BLaER1 treated with 17β-estradiol and CSF1 and Interleukin-3, amounts not matched to agents 10 nM and 100 nM (cell line): ENCODE data around the gene PLEKHG5.

Source experiments
- H3K27ac ChIP-seq, 11 experiments: shearing (Covaris generic); formaldehyde crosslinking; 2 replicates each; pipeline ENCODE4 v1.8.1; 2022
- H3K27me3 ChIP-seq, 11 experiments: shearing (Covaris generic); formaldehyde crosslinking; 2 replicates each; pipeline ENCODE4 v1.8.1; 2022
- H3K36me3 ChIP-seq, 11 experiments: shearing (Covaris generic); formaldehyde crosslinking; 2 replicates each; pipeline ENCODE4 v1.8.1; 2022
- H3K4me1 ChIP-seq, 10 experiments: shearing (Covaris generic); formaldehyde crosslinking; 2 replicates each; pipeline ENCODE4 v1.8.1; 2022
- H3K4me2 ChIP-seq, 11 experiments: shearing (Covaris generic); formaldehyde crosslinking; 2 replicates each; pipeline ENCODE4 v1.8.1; 2022
- H3K4me3 ChIP-seq, 10 experiments: shearing (Covaris generic); formaldehyde crosslinking; 2 replicates each; pipeline ENCODE4 v1.8.1; 2022
- H3K9ac ChIP-seq, 11 experiments: shearing (Covaris generic); formaldehyde crosslinking; 2 replicates each; pipeline ENCODE4 v1.8.1; 2022
- H3K9me3 ChIP-seq, 11 experiments: shearing (Covaris generic); formaldehyde crosslinking; replicated peaks in 1 of 11; 2 replicates each; pipeline ENCODE4 v1.8.1; 2022
- H4K20me1 ChIP-seq, 11 experiments: shearing (Covaris generic); formaldehyde crosslinking; 2 replicates each; pipeline ENCODE4 v1.8.1; 2022
- Cebpa-rat ChIP-seq, 11 experiments: shearing (Covaris generic); IDR thresholded peaks; 2 replicates each; pipeline ENCODE4 v1.8.1; 2022

PLEKHG5 gene

DNA sequence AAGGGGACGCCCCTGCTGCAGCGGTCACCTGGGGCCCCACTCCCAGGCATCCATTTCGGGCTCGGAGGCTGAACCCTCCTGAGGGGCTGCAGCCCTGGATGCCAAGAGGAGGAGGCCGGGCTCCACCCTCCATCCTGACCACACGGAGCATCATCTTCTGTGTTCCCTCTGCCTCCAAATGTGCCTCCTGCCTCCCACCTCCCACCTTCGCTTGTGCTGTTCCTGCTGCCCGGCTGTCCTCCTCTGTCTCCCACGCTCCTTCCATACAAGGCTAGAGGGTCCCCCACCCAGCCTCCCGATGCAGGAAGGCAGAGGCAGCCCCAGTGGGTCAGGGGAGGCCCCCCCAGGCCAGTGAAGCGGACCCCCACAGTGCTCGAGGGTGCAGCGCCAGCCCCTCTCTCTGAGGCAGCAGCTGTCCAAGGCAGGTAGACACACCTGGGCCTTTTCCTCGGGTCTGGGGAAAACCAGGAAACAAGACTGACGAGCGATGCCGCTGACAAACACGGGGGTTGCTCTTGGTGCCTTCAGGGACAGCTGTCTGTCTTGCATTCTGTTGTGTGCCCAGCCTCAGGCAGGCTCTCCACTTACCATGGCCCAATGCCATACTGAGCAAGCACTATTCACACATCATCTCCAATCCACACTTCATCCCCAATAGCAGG, 16.8 kb upstream of the PLEKHG5 start:
- Histone ChIP-seq H4K20me1 (peaks cover 0 to 92% (median 16%) of the 10 kb centered on the region in 11 experiments; a peak in 11 of 22 replicates), H3K4me1 (peaks cover 47 to 90% (median 68%) of the 10 kb centered on the region in 10 experiments), H3K9me3 (no peaks in the 10 kb centered on the region), H3K36me3 (no peaks in the 10 kb centered on the region), H3K9ac (no peak overlapping the region), H3K4me2 (peak overlapping the region; percentile 79 to 96 (median 84)), H3K4me3 (no peak overlapping the region), H3K27me3 (peaks cover 0 to 79% (median 0%) of the 10 kb centered on the region in 11 experiments; a peak in 8 of 22 replicates), H3K27ac (no peak overlapping the region; a peak in 1 of 22 replicates)
- no peak for TF ChIP-seq Cebpa-rat (IDR thresholded peaks at IDR 0.05)

DNA sequence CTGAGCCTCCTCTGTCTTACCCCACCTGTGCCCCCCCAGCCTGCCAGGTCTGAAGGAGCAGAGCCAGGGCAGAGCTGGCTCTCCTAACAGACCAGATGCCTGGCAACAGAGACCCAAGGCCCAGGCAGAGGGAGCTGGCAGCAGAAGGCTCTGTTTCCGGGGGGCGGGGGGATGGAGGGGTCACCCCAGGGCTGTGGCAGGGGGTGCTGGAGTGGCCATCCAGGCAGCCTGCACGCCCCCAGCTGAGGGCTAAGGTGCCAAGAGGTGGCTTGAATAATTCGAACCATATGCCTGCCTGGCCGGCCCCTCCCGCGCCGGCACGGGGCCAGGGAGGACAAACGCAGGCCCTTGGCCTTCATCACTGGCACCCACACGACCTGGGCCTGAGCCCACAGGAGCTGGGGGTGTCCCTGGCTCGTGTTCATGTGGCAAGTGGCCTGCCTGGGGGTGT, 16.0 kb upstream of the PLEKHG5 start:
- Histone ChIP-seq H3K27ac (no peak overlapping the region), H3K4me1 (peaks cover 54 to 98% (median 76%) of the 10 kb centered on the region in 10 experiments), H3K9me3 (no peaks in the 10 kb centered on the region), H3K27me3 (peaks cover 0 to 87% (median 0%) of the 10 kb centered on the region in 11 experiments; a peak in 9 of 22 replicates), H4K20me1 (peaks cover 0 to 99% (median 16%) of the 10 kb centered on the region in 11 experiments; a peak in 12 of 22 replicates), H3K4me3 (no peak overlapping the region), H3K36me3 (no peaks in the 10 kb centered on the region), H3K4me2 (peak overlapping the region; percentile 79 to 96 (median 84)), H3K9ac (peak overlapping the region in 3 of 11 experiments; percentile 15 to 54 (median 29); a peak in 2 of 22 replicates)
- TF ChIP-seq Cebpa-rat (IDR thresholded peaks at IDR 0.05) = no peak

DNA sequence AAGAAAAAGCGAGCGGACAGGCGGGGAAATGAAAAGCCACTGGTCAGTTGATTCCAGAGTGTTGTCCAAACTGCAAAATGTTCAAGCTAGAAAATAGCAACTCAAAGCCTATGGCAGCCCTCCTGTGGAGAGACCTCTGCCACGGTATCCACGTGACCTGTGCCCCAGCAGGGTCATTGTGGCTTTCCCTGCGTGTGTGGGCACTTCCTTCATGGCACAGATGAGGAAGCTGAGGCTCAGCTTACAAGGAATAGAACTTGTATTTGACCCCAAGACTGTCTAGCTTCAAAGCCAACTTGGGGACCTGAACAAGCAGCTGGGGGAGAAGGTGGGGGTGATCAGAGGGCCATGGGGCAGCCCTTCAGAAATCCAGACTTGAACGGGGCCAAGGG, 15.6 kb upstream of the PLEKHG5 start:
- H3K4me3 ChIP-seq = no peak overlapping the region
- peaks cover 0 to 99% (median 16%) of the 10 kb centered on the region in 11 experiments; a peak in 13 of 22 replicates for H4K20me1 ChIP-seq
- H3K27ac ChIP-seq = no peak overlapping the region
- peaks cover 0 to 85% (median 0%) of the 10 kb centered on the region in 11 experiments; a peak in 9 of 22 replicates for H3K27me3 ChIP-seq
- H3K4me2 ChIP-seq = peak overlapping the region; percentile 79 to 96 (median 84)
- TF ChIP-seq Cebpa-rat (IDR thresholded peaks at IDR 0.05) = no peak
- H3K9me3 ChIP-seq = no peaks in the 10 kb centered on the region
- H3K9ac ChIP-seq = peak overlapping the region in 3 of 11 experiments; percentile 15 to 54 (median 29); a peak in 3 of 22 replicates
- no peaks in the 10 kb centered on the region for H3K36me3 ChIP-seq
- peaks cover 59 to 98% (median 81%) of the 10 kb centered on the region in 10 experiments for H3K4me1 ChIP-seq

DNA sequence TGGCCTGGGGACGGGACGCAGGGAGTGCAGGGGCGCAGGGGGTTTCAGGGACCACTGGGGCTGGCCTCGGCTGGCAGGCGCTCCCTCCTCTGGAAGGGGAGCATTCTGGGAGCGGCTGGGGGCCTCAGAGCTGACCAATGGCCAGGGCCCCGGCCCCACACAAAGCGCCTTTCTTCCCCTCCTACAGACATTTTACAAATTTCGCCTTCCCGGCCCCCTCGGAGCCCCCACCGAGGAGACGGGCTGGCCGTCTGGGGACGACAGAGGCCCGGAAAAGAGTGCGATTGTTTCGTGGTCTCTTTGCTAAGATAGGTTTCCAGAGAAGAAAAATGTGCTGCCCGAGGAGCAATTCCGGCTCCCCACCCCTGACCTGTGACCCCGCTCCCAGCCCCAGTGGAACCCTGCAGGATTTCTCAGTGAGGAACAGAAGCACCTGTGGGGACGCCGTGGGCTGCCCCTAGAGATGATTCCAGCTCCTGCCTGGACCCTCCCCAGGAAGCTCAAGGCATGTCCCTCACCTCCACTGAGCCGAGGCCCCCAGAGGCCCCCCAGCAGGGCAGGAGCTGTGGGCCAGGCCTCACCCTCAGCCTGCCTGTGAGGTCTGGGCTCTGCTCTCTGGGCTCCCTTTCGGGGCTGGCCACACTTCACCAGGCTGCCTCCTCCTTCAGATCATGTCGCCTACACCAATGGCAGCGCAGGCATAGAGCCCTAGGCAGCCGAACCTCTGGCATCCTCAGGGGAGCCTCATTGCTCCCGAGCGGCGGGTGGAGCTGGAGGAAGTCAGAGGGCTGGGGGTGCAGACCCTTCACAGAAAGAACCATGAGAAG, 15.0 kb upstream of the PLEKHG5 start:
- no peaks in the 10 kb centered on the region for H3K36me3 ChIP-seq
- no peak overlapping the region for H3K27ac ChIP-seq
- peaks cover 0 to 99% (median 16%) of the 10 kb centered on the region in 11 experiments; a peak in 13 of 22 replicates for H4K20me1 ChIP-seq
- H3K4me1 ChIP-seq = peaks cover 65 to 99% (median 87%) of the 10 kb centered on the region in 10 experiments
- H3K9ac ChIP-seq = peak overlapping the region in 2 of 11 experiments; percentile 11 to 29; a peak in 2 of 22 replicates
- no peak for TF ChIP-seq Cebpa-rat (IDR thresholded peaks at IDR 0.05)
- no peaks in the 10 kb centered on the region for H3K9me3 ChIP-seq
- peaks cover 0 to 85% (median 0%) of the 10 kb centered on the region in 11 experiments; a peak in 9 of 22 replicates for H3K27me3 ChIP-seq
- H3K4me2 ChIP-seq = peak overlapping the region; percentile 80 to 96 (median 84)
- no peak overlapping the region for H3K4me3 ChIP-seq

DNA sequence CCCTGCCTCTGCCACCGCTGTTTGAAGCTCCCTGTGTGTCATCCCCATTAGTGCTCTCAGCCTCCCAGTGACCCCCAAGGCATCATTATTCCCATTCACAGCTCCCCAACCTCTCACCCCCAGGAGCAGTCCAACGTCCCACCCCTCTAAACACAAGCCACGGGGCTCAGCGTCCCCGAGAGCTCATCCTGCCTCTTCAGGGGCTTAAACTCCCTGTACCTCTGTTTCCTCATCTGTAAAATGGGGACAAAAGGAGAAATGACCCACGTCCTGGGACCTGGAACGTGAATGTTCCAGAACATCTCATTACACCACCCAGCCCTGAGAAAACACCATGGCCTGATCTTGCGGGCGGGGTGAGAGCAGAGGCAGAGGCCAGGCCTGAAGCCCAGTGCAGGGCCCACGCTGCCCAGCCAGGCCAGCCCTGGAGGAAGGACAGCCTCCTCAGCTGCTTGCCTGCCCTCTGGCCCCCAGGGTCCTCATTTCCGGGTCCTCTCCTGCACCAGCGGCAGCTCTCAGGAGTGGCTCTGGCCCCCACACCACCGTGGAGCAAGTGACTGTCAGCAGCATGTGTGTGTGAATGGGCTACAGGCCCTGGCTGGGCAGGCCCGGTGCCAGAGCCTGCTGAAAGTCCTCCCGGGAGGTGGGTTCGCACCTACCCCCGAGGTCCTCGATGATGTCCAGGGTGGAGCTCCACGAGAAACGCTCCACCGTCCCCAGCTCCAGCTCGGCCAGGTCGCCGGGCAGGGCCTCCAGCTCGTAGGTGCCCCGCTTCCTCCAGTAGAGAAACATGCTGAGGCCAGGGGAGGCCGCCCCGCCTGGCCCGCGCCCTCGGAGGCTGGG, 14.1 kb upstream of the PLEKHG5 start:
- Histone ChIP-seq H3K4me1 (peaks cover 66 to 99% (median 89%) of the 10 kb centered on the region in 10 experiments), H4K20me1 (peaks cover 0 to 98% (median 16%) of the 10 kb centered on the region in 11 experiments; a peak in 13 of 22 replicates), H3K4me2 (peak overlapping the region in 9 of 11 experiments; percentile 52 to 96 (median 83); a peak in 17 of 22 replicates)

DNA sequence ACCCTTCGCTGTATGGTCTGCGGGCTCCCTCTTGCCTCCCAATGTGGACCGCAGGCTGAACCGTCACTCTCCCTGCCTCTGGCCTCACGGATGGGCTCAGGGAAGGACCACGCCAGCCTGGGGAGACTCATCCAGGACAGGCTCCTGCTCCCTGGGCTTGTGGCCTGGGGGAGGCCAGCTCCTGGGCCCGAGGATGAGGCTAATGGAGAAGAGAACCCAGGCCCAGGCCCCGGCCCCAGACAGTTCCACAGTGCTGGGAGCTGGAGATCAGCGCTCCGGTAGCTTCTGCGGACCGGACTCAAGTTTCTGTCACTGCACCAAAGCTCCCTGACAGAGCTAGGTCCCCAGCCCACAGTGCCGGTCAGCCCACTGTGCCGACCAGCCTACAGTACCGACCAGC, 13.4 kb upstream of the PLEKHG5 start:
- peaks cover 0 to 84% (median 0%) of the 10 kb centered on the region in 11 experiments; a peak in 9 of 22 replicates for H3K27me3 ChIP-seq
- H3K27ac ChIP-seq = 0 out of 22 replicates have a peak overlapping the region, but pooled peaks of 1 of the 11 experiments have one; percentile 7
- no peaks in the 10 kb centered on the region for H3K9me3 ChIP-seq
- H3K4me2 ChIP-seq = peak overlapping the region in 9 of 11 experiments; percentile 25 to 84 (median 70); a peak in 17 of 22 replicates
- no peak for TF ChIP-seq Cebpa-rat (IDR thresholded peaks at IDR 0.05)
- H3K4me1 ChIP-seq = peaks cover 63 to 99% (median 89%) of the 10 kb centered on the region in 10 experiments
- H4K20me1 ChIP-seq = peaks cover 0 to 98% (median 16%) of the 10 kb centered on the region in 11 experiments; a peak in 13 of 22 replicates
- no peak overlapping the region for H3K4me3 ChIP-seq
- peak overlapping the region in 2 of 11 experiments; percentile 55; a peak in 3 of 22 replicates for H3K9ac ChIP-seq
- H3K36me3 ChIP-seq = no peaks in the 10 kb centered on the region

More for the DNA sequence above, 14.1 kb upstream of the PLEKHG5 start:
- peaks cover 0 to 86% (median 0%) of the 10 kb centered on the region in 11 experiments; a peak in 9 of 22 replicates for H3K27me3 ChIP-seq
- H3K36me3 ChIP-seq = no peaks in the 10 kb centered on the region
- TF ChIP-seq Cebpa-rat (IDR thresholded peaks at IDR 0.05) = no peak
- H3K9ac ChIP-seq = peak overlapping the region in 1 of 11 experiments; percentile 11; a peak in 1 of 22 replicates
- no peaks in the 10 kb centered on the region for H3K9me3 ChIP-seq
- H3K4me3 ChIP-seq = no peak overlapping the region
- no peak overlapping the region for H3K27ac ChIP-seq

DNA sequence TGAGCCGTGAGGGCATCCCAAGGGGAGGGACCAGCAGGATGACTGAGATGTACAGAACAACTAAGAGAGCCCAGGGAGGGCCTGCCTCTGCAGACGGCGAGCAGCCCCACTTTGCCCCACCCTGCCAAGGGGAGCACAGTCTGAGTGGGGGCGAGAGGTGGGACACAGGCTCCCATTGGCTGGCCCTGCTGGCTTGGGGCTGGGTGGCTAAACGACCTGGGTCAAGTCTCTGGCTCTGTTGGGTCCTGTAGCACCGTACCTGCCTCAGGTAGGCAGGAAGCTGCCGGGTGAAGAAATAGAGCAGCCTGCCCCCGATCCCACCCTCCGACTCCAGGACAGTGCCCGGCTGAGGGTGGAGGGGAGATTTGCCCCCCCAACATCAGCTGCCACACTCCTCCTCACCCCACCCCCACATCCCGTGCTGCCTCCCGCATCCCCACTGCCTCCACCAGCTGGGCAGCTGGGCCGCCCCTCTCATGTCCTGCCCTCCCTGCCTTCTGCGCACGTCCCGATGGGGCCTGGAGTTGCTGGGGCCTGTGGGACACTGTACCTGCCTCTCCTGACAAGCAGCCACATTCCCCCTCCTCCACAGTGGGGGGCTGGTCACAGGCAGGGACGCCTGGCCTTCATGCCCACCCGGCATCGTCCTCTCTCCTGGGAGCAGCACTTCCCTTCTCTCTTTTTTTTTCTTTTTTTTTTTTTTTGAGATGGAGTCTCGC, 12.6 kb upstream of the PLEKHG5 start:
- H3K27me3 ChIP-seq = peaks cover 0 to 79% (median 0%) of the 10 kb centered on the region in 11 experiments; a peak in 9 of 22 replicates
- TF ChIP-seq Cebpa-rat (IDR thresholded peaks at IDR 0.05) = no peak
- peaks cover 0 to 93% (median 15%) of the 10 kb centered on the region in 11 experiments; a peak in 13 of 22 replicates for H4K20me1 ChIP-seq
- H3K4me3 ChIP-seq = no peak overlapping the region
- H3K4me1 ChIP-seq = peaks cover 62 to 99% (median 89%) of the 10 kb centered on the region in 10 experiments
- H3K4me2 ChIP-seq = peak overlapping the region in 10 of 11 experiments; percentile 25 to 84 (median 68); a peak in 19 of 22 replicates
- H3K9me3 ChIP-seq = no peaks in the 10 kb centered on the region
- H3K27ac ChIP-seq = no peak overlapping the region
- H3K9ac ChIP-seq = 0 out of 22 replicates have a peak overlapping the region, but pooled peaks of 1 of the 11 experiments have one; percentile 9
- H3K36me3 ChIP-seq = no peaks in the 10 kb centered on the region
